HT1080 (cell line): ENCODE data around the gene SAP30BP. TPM values are rescaled to one million over a fixed set of nuclear protein-coding genes. Genes with fewer than 3 reads are reported as not detected.

ENCODE experiments used
- DNase-seq: peaks from one replicate; pipeline ENCODE4 v3.0.0-alpha.2; 2015; ENCODE audit warnings: low read depth
- total RNA-seq: library from RNA; depleted of rRNA; stranded (reverse); fragments of >200 nt; shearing (Covaris generic); gene quantifications from 2 replicates; pipeline ENCODE4 v1.2.3, GENCODE V29; 2014

The SAP30BP gene
- total RNA-seq, 1 experiment from 2014 or later: 65.4 TPM

DNA sequence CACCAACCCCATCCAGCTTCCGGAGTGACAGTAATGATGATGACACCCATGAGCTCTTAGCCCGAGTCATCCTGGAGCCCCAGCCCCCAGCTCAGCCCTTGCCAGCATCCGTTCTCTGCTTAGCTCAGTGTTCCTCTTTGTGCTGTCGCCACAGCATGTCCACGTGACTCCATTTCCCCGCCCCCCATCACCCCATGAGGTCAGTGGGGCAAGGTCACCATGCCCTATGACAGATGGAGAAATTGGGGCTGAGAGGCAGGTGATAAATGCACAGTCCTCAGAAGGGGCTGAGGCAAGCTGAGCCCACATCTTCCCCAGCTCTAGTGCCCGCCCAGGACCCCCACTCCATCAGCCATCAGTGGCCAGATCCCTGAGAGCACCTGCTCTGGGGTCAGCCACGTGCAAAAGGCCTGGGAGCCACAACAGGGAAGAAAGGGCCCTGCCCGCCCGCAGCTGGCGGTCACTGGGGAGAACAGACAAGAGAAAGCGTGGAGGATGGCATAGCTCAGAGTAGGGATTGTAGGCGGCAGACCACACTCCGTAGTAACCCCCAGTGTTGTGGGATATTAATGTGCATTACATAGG lies 71.2 kb downstream of the SAP30BP start:
- DNase-seq: peak; percentile 44

DNA sequence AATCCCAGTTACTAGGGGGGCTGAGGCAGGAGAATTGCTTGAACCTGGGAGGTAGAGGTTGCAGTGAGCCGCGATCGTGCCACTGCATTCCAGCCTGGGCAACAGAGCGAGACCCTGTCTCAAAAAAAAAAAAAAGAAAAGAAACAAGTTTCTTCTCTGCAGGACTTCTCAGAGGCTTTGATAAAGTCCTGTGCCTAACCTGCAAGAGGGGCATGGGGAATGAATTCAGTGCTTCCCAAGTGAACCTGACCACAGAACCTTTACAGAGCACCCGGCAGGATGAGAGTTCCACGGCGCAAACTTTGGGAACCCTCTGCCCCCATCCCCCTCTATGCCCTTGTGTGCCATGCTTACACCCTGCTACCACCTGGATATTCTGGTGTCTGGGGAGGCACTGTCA lies 72.0 kb downstream of the SAP30BP start:
- no peak for DNase-seq

DNA sequence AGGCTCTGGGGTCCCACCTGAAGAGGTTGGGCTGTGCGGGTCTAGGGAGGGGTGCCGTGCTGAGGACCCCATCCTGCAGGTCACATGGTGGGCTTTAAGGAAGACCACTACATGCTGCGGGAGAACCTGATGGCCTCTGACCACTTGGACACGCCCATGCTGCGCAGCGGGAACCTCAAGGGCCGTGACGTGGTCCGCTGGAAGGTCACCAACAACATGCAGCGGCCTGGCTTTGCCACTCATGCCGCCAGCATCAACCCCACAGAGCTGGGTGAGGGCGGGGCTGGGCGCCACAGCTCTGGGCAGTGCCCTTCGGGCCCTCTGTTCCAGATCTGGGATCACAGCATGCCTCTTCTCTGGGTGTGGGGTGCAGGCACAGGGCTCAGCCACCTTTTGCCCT lies 72.7 kb downstream of the SAP30BP start:
- no peak for DNase-seq

DNA sequence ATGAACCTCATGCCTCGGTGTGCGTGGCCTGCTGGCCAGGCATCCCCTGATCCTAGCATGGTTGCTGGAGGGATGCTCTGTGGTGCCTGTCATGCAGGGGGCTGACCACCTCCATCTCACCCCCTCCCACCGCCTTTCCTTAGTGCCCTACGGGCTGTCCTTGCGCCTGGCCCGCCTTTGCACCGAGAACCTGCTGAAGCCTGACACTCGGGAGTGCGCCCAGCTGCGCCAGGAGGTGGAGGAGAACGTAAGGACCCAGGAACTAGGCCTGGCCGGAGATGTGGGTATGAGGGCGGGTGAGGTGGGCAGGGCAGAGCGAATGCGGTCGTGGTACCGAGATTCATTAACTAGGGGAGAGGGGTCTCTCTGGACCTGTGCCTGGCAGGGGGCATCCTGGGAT lies 73.1 kb downstream of the SAP30BP start:
- no peak for DNase-seq

DNA sequence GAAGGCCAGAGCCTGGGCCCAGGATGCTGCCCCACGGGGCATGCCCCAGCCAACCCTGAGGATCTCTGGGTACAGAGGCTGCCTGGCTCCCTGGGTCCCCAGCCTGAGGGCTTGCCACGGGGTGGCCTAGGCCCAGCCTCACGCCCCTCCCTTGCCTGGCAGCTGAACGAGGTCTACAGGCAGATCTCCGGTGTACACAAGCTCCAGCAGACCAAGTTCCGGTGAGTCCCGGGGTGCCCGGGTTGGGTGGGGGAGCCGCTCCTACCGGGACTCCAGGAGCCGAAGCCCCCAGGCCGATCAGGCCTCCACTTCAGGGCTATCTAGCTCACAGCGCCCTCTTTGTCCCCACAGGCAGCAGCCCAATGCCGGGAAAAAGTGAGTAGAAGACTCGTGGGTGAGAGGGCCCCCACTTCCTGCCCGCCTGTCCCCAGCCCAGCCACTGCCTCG lies 73.5 kb downstream of the SAP30BP start:
- no peak for DNase-seq

DNA sequence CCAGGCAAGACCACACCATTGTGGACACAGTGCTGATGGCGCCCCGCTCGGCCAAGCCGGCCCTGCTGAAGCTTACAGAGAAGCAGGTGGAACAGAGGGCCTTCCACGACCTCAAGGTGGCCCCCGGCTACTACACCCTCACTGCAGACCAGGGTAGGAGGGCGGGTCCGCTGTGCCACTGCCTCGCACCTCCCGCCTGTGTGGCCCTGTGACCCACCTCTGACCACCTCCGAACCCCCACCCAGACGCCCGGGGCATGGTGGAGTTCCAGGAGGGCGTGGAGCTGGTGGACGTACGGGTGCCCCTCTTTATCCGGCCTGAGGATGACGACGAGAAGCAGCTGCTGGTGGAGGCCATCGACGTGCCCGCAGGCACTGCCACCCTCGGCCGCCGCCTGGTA lies 75.2 kb downstream of the SAP30BP start:
- no peak for DNase-seq

DNA sequence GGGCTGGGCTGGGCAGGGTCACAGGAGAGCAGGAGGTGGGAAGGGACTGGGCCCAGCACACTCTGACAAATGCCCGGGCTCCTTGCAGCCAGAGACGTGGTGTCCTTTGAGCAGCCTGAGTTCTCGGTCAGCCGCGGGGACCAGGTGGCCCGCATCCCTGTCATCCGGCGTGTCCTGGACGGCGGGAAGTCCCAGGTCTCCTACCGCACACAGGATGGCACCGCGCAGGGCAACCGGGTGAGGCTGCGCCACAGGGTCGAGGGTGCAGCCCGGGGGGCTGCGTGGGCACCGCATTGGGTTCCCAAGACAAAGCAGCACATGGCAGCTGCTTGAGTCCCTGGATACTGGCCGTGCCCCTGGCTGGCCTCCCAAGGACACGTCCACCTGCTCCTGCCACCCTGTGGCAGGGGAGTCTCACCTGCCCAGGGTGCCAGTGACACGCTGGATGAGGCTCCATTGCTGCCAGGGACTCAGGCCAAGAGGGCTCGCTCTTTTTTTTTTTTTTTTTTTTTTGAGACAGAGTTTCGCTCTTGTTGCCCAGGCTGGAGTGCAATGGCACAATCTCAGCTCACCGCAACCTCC lies 76.6 kb downstream of the SAP30BP start:
- no peak for DNase-seq

DNA sequence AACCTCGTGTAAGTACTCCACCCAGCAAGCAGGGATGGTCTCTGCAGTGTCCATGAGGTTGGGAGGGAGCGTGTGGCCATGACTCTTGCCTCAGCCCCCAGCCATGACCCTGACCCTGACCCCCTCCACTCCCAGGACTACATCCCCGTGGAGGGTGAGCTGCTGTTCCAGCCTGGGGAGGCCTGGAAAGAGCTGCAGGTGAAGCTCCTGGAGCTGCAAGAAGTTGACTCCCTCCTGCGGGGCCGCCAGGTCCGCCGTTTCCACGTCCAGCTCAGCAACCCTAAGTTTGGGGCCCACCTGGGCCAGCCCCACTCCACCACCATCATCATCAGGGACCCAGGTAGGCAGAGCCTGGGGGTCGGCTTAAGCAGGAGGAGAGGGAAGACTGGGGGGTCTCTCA lies 81.6 kb downstream of the SAP30BP start:
- no peak for DNase-seq

DNA sequence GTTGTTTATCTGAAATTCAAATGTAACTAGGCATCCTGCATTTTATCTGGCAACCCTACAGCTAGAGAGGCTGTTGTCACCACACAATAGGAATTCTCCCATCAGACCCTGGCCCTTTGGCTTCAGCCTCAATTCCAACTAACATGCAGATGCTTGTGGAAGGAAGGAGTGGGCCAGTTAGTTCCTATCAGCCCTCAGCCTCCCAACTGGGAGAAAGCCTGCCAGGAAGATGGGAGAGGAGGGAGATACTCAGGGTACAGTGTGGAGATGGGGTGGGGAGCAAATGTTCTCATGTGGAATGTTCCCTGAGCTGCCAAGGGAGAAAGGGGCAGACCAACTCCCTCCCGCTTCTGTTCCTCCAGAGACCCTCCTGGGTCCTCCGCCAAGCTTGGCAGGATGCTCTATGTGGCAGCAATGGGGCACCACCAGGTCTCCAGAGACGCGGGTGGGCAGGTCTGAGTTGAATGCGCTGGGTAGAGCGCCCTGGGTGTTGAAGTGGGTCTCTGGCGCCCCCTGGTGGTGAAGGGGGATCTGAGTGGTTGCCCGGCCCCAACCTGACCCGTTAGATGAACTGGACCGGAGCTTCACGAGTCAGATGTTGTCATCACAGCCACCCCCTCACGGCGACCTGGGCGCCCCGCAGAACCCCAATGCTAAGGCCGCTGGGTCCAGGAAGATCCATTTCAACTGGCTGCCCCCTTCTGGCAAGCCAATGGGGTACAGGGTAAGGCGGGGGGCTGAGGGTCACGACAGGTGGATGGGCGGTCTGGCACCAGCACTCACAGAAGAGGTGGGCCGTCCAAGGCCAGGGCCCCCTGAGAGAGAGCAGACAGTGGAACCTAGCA lies 82.6 kb downstream of the SAP30BP start:
- DNase-seq: peak; percentile 69

DNA sequence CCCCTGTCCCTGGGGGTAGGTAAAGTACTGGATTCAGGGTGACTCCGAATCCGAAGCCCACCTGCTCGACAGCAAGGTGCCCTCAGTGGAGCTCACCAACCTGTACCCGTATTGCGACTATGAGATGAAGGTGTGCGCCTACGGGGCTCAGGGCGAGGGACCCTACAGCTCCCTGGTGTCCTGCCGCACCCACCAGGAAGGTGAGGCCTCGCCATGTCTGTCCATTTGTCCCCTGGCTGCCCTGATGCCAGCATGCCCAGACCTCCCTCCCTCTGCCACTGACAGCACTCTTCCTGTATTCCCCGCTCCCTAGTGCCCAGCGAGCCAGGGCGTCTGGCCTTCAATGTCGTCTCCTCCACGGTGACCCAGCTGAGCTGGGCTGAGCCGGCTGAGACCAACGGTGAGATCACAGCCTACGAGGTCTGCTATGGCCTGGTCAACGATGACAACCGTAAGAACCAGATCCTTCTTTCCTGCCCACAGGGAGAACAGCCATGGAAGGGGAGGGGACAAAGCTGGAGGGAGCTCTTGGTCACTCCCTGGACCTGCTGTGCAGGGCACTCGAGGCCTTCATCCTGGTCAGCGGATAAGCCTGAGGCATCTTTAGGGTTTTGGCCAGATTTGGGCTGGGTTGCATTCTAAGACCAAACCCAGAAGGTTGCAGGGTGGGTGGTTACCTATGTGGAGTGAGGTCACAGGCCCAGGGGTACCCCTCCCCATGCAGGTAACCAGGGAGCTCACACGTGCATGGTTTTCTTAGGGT lies 83.7 kb downstream of the SAP30BP start:
- DNase-seq: no peak

DNA sequence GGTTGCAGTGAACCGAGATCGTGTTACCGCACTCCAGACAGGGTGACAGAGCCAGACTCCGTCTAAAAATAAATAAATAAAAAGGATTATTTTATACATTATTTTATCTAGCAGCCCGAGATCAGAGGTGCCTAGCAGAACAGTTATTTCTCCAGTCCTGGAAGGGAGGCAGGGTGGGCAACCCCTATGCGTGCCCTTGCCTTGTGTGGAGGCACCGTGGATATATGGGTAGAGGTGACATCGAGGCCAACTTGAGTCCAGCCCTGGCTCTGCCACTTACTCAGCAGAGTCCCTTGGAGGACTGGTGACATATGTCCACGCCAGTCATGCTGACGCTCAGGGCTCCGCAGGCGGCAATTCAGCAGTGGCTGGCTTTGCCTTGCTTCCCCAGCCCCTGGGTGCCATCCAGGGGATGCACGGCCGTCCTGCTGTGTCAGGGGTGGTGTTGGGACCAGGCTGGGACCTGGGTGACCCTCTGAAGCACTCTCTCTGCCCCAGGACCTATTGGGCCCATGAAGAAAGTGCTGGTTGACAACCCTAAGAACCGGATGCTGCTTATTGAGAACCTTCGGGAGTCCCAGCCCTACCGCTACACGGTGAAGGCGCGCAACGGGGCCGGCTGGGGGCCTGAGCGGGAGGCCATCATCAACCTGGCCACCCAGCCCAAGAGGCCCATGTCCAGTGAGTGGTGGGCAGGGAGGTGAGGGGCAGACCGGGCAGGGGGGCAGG lies 84.7 kb downstream of the SAP30BP start:
- DNase-seq: no peak

DNA sequence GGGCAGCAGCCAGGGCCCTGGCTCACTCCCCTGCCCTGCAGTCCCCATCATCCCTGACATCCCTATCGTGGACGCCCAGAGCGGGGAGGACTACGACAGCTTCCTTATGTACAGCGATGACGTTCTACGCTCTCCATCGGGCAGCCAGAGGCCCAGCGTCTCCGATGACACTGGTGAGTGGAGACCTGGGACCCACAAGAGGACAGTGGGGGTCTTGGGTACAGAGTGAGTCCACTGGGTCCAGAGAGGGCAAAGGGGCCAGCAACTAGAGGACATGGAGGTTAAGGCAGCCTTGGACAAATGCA lies 85.2 kb downstream of the SAP30BP start:
- no peak for DNase-seq

DNA sequence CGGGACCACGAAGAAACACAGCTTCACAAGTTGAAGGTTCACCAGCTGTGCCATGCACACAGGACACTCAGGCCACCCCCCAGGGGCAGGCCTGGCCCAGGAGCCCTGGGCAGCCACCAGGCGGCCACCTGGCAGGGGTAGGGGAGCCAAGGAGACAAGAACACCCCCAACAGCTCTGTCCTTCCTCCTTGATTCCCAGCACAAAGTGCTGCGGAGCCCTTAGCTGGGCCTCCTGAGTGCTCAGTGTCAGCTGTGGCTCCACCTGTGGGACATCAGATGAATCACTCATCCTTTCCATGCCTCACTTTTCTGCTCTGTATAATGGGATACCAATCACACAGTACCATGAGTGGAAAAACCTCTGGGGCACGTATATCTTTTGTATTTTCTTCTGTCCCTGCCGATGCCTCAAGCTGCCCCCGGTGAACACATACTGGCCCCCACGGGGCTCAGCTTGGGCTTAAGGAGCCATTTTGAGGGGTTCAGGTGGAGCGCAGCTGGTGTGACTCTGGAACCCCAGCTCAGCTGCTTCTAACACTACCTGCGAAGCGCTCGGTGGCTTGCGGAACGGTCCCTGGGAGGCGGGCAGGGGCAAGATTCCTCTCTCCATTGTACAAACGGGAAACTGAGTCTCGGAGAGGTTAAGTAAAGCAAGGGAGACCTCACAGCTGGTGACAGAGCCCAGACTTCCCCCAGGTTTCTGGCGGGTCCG lies 85.8 kb downstream of the SAP30BP start:
- DNase-seq: no peak

DNA sequence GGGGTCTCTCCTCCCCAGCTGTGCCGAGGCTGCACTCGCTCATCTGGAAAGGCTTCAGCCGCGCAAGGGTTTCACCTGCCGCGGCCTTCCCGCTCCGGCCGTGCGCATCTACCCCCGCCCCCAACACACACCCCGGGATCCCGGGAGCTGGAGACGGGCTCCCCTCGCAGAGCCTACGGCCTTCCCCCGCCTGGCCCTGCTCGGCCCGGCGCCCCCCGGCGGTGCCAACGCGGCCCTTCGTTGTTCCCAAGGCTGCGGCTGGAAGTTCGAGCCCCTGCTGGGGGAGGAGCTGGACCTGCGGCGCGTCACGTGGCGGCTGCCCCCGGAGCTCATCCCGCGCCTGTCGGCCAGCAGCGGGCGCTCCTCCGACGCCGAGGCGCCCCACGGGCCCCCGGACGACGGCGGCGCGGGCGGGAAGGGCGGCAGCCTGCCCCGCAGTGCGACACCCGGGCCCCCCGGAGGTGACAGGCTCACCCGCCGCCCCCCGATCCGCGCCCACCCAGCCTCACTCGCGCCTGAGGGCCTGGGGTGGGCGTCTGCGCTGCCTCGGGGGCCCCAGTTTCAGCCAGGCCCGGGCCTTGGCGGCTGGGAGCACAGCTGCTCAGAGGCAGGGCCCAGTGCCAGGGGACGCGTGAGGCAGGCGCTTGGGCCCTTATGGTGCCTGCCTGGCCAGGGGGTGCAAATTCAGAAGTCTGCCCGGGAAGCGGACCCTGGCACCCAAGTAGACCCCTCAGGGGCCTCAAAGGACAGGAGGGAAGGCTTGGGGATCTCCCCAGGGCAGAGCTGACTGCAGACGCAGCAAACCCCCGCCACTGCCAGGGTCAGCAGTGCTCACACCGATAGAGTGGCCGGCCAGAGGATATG lies 86.6 kb downstream of the SAP30BP start:
- DNase-seq: peak; percentile 57

DNA sequence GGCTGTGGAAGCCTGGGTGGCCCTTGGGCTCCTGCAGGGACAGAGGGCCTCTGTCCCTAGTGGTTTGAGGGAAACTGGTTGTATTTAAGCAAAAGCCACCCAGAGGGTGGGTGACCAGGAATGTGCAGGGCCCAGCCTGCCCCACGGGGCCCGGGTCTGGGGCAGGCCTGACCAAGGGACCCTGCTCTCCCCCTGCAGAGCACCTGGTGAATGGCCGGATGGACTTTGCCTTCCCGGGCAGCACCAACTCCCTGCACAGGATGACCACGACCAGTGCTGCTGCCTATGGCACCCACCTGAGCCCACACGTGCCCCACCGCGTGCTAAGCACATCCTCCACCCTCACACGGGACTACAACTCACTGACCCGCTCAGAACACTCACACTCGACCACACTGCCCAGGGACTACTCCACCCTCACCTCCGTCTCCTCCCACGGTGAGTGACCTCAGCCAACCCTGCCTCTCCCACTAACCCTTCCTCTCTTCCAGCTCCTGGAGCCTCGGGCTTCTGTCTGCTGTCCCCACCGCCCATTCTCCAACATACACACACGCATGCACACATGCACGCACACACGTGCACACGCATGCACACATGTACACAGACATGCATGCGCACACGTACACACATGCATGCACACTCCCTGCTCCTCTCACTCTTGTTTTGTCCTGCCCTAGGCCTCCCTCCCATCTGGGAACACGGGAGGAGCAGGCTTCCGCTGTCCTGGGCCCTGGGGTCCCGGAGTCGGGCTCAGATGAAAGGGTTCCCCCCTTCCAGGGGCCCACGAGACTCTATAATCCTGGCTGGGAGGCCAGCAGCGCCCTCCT lies 87.5 kb downstream of the SAP30BP start:
- no peak for DNase-seq

DNA sequence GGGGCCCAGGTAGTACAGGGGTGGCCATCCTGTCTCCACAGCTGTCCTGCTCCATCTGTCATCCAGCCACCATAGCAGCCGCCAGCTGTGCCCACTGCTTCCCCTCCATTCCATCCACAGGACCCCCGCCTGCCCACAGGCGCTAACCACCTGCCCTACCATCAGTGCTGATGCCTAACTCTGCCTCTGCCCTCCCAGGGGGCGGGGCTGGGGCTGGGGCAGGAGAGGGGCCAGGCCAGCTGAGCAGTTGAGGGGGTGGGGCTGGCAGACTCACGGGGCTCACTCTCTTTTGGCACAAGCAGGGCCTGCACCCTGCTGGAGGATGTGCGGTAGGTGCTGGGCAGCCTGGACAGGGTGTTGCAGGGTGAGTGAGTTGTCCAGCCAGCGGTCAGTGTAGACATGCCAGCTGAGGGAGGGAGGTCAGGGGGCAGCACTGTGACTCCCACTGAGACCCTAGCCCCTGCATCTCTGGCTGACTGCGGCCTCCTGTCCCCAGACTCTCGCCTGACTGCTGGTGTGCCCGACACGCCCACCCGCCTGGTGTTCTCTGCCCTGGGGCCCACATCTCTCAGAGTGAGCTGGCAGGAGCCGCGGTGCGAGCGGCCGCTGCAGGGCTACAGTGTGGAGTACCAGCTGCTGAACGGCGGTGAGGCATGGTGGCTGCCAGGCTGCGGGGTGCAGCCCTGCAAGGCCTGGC lies 88.2 kb downstream of the SAP30BP start:
- no peak for DNase-seq

DNA sequence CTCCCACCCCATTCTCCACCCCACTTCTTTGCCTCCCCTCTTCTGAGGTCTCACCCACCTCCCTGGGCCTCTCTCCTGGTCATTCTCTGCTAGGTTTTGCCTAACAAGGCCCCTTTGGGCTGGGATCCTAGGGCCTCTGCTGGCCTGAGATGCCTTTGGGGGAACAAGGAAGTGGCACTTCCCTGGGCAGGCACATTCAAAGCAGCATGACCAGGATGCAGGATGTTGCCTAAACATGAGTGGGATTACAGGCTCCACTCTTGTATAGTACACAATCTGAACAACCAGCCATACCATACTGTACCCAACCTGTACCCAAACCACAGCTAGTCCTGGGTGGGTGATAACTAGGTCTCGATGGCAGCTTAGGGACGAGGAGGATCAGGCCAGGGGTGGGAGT lies 88.9 kb downstream of the SAP30BP start:
- DNase-seq: no peak

DNA sequence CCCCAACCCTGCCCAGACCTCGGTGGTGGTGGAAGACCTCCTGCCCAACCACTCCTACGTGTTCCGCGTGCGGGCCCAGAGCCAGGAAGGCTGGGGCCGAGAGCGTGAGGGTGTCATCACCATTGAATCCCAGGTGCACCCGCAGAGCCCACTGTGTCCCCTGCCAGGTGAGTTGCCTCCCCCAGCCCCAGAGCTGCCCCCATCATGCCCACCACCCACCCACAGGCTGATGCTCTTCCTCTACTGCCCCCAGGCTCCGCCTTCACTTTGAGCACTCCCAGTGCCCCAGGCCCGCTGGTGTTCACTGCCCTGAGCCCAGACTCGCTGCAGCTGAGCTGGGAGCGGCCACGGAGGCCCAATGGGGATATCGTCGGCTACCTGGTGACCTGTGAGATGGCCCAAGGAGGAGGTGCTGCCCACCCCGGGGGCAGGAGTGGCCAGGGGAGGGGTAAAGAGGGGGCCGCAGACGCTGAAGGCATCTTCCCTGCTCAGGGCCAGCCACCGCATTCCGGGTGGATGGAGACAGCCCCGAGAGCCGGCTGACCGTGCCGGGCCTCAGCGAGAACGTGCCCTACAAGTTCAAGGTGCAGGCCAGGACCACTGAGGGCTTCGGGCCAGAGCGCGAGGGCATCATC lies 89.4 kb downstream of the SAP30BP start:
- no peak for DNase-seq
